Superior temporal gyrus (tissue), 1 donor: ENCODE measurements around the gene MED16.
"Not testable (repeated sequence)": the region's sequence is repeated elsewhere in the genome, so short reads cannot be mapped to it uniquely, and the experiment has no call there.

Experiments used
- DNase-seq: peaks from one replicate; pipeline ENCODE4 v3.0.0-alpha.2; 2016; ENCODE audit errors: extremely low spot score

The MED16 gene

DNA sequence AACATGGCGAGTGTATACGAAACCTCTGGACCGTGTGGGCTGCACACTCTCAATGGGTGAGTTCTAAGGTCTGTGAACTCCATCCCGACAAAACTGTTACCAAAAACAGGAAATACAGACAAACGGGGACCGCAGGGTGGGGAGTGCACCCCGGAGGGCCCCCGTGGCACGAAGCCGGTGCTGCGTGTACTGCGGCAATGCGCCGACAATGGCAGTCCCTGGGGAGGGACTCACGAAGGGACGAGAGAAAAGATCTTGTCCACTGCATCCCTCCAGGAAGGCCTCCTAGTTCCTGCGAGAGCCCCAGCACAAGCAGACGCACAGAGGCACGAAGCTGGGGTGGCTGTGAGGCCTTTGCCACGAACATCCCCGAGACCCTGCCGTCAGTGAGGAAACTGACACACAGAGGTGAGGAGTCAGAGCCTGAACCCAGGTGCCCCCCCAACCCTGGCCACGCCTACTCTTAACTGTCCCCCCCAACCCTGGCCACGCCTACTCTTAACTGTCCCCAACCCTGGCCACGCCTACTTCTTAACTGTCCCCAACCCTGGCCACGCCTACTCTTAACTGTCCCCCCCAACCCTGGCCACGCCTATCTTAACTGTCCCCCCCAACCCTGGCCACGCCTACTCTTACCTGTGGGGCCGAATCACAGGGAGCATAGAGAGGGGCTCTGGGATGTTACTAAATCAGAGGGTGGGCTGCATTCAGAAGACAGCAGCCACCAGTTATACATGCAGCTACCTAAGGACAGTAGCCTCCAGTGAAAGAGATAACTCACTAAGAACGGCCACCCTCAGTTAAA lies 4.2 kb downstream of the MED16 start:
- DNase-seq = no peak

DNA sequence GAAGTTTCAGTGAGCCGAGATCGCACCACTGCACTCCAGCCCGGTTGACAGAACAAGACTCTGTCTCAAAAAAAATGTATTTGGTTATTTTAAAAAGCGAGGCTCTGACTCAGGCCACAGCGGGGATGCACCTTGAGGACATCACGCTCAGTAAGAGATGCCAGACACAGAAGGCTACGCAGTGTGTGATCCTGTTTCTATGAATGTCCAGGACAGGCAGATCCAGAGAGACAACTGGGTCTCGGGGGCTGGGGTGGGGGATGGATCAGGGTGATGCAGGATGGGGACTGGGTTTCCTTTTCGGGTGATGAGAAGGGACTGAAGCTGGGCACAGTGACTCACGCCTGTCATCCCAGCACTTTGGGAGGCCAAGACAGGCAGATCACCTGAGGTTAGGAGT lies 5.4 kb downstream of the MED16 start:
- DNase-seq = no peak

DNA sequence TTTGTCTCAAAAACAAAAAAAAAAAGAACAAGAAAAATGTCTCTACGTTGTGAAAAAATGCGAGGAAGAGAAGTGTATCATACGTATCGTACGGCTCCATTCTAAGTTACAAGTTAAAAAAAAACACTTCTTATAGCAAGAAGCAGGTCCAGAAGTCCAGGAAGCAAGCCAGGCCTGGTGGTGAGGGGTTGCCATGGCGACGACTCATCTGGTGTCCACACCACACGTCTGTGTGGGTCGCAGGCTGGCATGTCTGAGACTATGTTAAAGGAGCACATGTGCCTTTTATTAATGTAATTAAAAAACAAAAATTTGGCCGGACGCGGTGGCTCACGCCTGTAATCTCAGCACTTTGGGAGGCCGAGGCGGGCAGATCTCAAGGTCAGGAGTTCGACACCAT lies 5.9 kb downstream of the MED16 start:
- peak; percentile 59 for DNase-seq

DNA sequence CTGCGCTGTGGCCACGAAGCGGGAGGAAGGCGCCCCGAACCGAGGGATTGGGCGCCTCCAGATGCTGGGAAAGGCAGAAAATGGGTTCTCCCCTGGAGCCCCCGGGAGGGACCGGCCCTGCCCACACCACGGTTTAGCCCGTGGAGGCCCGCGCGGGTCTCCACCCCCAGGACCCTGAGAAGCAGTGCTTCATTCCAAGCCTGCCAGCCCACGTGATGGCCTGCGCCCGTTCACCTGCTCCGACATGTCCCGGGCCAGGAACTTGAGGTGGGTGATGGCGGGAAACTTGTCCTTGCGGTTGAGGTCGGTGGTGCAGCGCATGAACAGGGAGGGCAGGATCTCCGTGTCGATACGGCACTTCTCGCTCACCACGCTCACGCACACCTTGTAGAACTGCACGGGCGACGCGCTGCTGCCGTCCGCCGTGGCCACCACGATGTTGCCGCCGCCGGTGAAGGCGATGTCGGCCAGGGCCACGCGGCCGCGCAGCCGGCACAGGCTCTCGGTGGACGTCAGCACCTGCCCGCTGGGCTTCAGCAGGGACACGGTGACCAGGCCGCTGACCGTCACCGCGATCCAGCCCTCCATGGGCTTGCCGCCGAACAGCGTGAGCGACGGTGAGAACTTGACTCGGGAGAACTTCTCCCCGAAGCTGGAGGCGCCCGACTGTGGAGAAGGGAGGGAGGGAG lies 7.3 kb downstream of the MED16 start:
- no peak for DNase-seq

DNA sequence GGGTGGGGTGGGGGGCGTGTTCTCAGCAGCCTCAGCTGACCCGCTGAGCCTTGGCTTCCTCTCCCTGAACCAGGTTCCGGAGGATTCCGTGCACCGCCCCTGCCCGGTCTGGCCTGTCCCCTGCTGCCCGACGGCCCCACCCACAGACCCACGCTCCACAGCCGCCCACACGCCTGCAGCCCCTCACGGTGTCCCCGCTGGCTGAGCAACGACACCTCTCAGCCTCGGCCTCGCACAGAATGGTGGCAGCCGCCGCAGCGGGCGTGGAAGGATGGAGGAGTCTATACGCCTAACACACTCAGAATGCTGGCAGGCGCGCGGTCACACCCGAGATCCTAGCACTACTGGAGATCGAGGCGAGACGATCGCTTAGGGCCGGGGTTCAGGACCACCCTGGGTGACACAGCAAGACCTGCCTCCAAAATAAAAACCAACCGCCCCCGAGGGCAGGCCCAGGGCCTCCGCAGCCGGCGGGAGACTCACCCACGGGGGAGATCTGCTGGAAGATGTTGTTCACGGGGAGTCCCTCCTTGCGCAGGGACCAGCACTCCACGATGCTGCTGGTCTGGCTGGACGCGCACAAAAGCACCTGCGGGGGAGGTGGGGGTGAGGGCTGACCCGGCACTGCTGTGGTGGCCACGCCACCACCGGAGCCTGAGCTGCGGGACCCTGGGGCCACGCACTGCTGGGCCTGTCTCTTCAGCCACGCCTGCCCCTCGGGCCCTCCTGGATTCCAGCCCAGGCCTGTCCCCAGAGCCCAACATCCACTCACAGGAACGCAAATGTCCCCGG lies 8.4 kb downstream of the MED16 start:
- no peak for DNase-seq

DNA sequence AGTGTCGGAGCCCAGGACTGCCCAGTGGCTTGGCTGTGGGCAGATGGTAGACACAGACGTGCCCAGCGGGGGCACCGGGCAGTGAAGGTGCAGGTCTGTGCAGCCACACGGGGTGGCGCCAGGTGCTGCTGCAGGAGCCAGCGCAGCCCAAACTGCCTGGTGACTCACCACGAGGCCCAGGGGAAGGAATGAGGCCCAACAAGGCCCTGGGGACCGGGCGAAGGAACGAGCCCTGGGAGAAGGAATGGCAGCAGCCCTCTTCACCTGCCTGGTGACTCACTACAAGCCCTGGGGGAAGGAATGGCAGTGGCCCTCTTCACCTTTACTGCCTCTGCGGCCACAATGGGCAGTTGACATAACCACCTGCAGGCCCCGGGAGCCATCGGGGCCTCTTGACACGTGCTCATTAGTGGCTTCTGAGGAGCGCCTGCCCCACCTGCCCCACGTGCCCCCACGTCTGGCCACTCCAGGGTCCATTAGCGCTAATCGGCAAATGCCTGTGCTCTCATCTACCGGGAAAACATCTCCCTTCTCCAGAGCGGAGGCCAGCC lies 9.3 kb downstream of the MED16 start:
- DNase-seq = no peak

DNA sequence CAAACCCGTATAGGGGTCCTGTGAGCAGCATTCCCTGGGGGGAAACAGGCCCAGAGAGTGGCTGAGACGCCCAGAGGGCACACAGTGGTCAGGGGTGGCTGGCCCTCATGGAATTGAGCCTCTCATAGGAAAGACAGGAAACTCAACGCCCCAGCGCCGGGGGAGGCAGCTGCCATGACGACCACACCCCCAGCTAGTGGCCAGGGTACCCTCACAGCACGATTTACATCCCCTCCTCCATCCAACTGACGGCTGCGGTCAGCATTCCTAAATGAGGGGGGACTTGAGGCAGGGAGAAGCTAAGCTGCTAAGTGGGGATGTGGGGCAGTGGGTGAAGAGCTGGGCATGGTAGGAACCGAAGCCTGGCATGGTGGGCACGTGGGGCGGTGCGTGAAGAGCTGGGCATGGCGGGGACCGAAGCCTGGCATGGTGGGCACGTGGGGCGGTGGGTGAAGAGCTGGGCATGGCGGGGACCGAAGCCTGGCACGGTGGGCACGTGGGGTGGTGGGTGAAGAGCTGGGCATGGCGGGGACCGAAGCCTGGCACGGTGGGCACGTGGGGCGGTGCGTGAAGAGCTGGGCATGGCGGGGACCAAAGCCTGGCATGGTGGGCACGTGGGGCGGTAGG lies 10.0 kb downstream of the MED16 start:
- DNase-seq = no peak

DNA sequence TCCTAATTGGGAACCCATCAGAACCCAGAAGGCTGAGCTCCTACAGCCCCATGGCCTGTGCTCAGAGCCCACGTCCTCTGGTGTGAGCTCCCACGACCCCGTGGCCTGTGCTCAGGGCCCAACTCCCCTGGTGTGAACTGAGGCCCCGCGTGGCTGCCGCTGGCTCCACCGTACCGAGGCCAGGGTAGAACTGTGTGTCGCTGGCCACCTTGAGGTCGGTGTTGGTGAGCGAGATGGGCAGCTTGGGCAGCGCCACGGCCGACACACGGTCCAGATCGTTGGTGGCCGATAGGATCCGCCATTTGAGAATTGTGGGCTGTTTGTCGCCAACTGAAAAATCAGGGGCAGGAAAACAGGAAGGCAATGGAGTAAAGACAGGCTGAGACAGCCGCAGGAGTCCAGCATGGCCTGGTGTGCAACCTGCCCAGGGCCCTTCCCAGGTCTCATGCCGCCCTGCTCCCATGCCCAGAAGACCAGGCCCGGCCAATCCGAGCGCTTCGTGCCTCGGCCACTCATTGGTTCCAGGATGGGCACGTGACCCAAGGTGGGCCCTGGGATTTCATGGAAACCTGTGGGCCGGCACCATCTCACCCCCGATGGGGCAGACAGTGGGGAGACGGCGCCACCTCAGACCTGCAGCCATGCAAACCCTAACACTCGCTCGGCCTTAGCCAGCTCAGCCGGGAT lies 11.5 kb downstream of the MED16 start:
- no peak for DNase-seq

DNA sequence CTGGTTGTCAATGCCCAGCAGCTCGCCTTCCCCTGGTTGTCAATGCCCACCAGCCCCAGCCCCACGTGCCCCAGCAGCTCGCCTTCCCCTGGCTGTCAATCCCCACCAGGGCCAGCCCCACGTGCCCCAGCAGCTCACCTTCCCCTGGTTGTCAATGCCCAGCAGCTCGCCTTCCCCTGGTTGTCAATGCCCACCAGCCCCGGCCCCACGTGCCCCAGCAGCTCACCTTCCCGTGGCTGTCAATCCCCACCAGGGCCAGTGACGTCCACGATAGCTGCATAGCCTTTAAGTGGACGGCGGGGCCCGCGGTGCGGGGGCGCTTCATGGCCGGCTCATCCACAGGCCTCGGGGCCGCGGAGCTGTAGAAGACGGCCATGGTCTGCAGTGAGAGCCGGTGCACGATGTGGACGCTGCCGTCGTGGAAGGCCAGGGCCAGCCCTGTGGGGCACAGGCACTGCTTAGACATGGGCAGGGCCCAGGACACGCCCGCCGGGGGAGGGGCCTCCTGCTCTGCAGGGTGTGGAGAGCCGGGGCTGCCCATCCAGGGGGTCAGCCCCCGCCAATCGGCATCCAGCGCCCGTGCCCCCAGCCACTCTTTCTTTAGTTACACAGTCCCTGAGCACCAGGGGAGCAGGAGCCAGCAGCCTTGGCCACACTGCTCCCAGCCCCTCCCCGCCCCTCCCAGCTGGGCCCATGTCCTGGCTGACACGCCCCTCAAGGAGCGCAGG lies 13.1 kb downstream of the MED16 start:
- no peak for DNase-seq

DNA sequence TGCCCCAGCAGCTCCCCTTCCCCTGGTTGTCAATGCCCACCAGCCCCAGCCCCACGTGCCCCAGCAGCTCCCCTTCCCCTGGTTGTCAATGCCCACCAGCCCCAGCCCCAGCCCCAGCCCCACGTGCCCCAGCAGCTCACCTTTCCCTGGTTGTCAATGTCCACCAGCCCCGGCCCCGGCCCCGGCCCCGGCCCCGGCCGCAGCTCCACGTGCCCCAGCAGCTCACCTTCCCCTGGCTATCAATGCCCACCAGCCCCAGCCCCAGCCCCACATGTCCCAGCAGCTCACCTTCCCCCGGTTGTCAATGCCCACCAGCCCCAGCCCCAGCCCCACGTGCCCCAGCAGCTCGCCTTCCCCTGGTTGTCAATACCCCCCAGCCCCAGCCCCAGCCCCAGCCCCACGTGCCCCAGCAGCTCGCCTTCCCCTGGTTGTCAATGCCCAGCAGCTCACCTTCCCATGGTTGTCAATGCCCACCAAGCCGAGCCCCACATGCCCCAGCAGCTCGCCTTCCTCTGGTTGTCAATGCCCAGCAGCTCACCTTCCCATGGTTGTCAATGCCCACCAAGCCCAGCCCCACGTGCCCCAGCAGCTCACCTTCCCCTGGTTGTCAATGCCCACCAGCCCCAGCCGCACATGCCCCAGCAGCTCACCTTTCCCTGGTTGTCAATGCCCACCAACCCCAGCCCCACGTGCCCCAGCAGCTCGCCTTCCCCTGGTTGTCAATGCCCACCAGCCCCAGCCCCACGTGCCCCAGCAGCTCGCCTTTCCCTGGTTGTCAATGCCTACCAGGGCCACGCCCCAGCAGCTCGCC lies 14.0 kb downstream of the MED16 start:
- not testable (repeated sequence) for DNase-seq

DNA sequence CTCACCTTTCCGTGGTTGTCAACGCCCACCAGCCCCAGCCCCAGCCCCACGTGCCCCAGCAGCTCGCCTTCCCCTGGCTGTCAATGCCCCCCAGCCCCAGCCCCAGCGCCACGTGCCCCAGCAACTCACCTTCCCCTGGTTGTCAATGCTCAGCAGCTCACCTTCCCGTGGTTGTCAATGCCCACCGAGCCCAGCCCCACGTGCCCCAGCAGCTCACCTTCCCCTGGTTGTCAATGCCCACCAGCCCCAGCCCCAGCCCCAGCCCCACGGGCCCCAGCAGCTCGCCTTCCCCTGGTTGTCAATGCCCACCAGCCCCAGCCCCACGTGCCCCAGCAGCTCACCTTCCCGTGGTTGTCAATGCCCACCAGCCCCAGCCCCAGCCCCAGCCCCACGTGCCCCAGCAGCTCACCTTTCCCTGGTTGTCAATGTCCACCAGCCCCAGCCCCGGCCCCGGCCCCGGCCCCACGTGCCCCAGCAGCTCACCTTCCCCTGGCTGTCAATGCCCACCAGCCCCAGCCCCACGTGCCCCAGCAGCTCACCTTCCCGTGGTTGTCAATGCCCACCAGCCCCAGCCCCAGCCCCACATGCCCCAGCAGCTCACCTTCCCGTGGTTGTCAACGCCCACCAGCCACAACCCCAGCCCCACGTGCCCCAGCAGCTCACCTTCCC lies 14.9 kb downstream of the MED16 start:
- DNase-seq = not testable (repeated sequence)

DNA sequence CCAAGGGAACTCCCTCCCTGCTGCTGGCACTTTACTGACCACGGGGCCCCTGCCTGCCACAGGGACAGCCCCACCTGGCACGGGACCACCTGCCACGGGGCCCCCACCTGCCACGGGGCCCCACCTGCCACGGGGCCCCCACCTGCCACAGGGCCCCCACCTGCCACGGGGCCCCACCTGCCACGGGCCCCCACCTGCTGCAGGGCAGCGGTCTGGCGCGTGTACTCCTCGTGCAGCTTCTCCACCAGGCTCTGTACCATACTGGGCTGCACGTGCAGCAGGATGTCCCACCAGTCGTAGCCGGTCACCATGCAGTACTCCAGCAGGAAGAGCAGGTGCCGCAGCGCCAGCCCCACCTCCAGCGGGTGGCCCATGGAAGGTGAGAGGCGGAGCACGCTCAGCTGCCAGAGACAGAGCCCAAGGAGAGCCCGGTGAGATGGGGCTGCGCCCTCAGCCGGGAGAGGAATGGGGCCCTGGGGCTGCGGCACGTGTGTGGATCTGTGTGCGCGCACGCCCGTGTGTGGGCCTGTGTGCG lies 16.1 kb downstream of the MED16 start:
- DNase-seq = no peak

DNA sequence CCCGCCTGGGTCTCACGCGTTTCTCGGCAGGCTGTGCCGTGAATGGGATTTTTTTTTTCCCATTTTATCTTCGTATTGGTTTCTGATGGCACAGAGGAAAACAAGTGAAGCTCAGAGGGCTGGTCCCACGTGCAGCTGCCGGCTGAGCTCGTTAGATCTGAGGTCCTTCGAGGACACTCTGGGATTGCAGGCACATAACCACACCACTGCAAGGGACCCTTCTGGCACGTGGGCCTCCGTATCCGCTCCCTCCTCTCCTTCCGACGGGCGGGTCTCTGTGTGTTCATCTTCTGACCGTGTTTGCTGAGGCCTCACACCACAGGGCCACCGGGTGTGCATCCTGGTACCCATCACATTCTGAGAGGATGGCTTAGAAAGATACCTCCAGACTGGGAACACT lies 16.9 kb downstream of the MED16 start:
- no peak for DNase-seq

DNA sequence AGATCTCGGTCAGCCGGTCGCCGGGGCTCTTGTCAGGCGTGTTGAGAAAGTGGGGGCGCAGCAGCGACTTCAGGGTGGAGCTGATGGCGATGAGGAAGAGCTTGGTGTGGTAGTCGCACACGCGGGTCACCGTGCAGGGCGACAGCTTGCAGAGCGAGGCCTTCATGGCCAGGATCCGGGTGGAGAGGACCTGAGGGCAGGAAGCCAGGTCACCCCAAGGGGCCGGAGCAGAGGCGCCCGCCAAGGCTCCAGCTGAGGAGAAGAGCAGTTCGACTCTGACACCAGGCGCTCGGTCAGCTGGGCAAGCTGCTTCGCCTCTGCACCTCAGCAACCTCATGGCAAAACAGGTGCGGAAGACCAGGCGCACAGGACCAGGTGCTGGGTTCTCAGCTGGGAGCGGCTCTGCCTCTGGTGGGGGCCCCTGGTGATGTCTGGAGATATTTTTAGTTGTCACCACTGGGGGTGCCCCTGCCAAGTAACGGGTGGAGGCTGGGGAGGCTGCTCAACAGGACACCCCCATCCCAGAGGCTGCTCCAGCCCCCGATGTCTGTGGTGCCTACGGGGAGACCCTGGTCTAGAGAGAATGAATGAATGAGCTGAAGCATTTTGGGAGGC lies 17.6 kb downstream of the MED16 start:
- DNase-seq = no peak

DNA sequence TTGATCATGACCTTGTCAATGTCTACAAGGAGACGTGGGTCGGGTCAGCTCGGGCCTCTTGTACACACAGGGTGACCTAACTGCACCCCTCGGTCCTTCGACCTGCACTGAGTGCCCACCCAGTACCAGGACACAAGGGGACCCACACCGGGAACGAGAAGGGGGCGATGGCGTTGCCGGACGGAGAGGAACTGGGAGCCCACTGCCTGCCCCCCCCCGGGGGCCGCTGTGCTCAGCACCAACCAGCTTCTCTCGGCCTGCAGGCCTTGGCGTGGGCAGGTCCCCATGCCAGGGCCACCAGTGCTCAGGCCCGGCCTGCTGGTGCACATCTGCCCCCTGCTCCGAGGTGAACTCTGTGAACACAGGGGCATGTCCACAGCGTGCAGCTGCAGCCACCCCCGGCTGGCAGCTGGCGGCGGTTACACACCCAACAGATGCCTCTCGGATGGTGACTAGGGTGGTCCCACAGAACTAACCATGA lies 19.4 kb downstream of the MED16 start:
- no peak for DNase-seq

DNA sequence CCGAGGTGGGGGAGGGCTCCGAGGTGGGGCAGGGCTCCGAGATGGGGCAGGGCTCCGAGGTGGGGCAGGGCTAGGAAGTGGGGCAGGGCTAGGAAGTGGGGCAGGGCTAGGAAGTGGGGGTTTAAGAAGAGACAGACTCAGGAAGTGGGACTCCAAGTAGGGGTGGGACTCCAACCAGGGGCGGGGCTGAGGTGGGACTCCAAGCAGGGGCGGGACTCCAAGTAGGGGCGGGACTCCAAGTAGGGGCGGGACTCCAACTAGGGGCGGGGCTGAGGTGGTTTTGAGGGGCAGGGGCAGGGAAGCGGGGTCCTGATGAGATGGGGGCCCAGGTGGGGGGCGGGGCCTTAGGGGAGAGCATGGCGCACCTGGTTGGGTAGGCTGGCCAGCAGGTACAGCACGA lies 19.9 kb downstream of the MED16 start:
- no peak for DNase-seq

DNA sequence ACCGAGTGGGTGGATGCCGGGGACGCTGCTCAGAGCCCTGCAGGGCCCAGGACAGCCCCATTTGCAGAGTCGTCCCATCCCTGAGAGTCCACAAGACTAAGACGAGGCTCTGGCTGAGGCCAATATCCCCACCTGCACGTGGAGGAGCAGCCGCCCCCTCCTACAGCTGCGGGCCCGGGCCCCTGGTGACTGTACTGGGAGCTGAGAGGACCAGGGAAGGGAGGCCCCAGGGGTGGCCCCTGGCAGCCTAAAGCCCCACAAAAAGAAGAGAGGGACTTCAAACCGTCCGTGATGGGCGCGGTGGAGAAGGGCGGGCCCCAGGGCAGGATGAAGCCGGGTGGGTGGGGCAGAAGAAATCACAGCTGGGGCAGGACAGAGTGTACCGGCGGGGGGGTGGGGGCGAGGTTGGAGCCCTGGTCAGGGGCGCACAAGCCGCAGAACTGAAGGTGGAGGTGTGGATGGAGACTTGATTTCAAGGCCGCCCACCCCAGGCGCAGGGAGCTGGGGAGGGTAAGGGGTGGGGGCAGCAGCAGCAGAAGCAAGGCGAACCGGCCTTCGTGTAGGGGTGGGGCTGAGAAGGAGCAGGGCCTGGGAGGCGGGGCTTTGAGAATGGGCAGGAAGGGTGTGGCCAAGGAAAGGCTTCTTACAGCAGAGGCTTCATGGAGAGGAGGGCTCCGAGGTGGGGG lies 20.6 kb downstream of the MED16 start:
- DNase-seq = no peak
